NCI-H2171 treated with DMSO at 0.1 percent for 48 hours (cell line): ENCODE data around the gene TLCD2.
"Not testable (repeated sequence)": the region's sequence is repeated elsewhere in the genome, so short reads cannot be mapped to it uniquely, and the experiment has no call there.

Source experiments
- DNase-seq: peaks from one replicate; lab custom pipeline; 2025; lab: John Stamatoyannopoulos, UW

Gene TLCD2, protein sequence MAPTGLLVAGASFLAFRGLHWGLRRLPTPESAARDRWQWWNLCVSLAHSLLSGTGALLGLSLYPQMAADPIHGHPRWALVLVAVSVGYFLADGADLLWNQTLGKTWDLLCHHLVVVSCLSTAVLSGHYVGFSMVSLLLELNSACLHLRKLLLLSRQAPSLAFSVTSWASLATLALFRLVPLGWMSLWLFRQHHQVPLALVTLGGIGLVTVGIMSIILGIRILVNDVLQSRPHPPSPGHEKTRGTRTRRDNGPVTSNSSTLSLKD

DNA sequence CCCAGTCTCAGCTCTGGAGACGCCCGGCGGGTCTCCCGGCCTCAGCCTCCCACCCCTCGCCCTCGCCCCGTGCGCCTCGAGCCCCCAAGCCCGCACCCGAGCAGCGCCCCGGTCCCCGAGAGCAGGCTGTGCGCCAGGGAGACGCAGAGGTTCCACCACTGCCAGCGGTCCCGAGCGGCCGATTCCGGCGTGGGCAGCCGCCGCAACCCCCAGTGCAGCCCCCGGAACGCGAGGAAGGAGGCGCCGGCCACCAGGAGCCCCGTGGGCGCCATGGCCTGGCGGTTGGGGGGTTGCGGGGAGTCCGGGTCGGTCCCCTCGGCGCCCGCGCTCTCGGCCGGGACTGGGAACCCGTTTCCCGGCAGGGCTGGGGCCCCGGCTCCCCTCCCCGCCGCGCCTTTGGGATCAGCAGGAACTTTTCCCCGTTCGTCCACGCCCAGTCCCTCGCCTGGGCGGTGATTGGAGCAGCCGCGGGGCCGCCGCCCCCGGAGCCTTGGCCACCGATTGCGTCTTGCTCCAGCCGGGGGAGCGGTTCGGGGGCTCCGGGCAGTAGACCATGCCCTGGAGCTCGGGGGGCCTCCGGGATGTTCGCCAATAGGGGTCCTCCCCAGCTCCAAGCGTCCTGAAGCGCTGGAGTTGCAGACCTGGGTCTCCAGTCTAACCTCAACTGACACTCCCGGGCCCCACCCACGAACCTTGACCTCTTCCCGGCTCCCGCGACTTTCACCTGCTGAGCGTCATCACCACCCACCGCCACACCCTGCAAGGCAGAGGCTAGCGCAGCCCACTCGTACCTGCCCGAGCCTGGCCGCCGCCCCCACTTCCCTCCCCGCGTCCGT lies at the start of gene TLCD2:
TSS of gene TLCD2 (minus strand) at position 407 of the 836 bp plus-strand sequence. CDS start at position 272, 135 bp downstream.
- peak; percentile 23 for DNase-seq

DNA sequence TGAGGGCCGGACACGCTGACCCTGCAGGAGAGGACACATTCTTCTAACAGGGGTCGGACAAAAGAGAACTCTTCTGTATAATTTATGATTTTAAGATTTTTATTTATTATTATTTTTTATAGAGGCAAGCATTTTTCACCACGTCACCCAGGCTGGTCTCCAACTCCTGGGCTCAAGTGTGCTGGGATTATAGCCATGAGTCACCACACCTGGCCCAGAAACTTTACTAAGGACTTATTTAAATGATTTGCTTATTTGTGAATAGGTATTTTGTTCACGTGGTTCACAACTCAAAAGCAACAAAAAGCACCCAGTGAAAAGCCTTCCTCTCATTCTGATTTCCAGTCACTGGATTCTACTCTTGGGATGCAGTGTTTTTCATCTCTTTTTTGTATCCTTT lies 49.4 kb upstream of the TLCD2 start:
- no peak for DNase-seq

DNA sequence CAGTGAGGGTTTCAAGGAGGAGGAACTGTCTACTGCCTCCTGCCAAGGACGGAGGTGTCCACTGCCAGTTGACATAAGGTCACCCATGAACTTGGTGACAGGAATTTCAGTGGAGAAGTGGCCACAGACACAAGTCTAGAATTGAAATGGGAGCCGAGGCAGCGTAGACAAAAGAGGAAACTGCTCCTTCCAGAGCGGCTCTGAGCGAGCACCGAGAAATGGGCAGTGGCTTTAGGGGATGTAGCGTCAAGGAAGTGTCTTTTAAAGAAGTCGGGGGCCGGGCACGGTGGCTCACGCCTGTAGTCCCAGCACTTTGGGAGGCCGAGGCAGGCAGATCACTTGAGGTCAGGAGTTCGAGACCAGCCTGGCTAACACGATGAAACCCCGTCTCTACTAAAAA lies 48.6 kb upstream of the TLCD2 start:
- DNase-seq = no peak

DNA sequence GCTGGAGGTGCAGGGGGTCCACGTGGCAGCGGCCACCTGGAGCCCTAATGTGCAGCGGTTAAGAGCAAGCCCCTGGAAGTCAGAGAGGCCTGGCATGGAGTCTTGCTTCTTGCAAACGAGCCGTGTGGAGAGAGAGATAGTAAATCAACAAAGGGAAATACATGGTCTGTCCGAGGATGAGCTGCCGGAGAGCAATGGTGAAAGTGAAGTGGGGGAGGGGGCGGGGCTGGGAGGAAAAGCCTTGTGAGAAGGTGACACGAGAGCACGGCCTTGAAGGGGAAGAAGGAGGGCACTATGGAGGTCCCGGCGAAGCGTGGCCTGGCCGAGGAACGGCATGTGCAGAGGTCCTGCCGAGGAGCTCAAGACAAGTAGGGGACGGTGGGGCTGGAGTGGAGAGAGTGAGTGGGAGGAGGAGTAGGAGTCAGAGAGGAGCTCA lies 45.7 kb upstream of the TLCD2 start:
- DNase-seq = no peak

DNA sequence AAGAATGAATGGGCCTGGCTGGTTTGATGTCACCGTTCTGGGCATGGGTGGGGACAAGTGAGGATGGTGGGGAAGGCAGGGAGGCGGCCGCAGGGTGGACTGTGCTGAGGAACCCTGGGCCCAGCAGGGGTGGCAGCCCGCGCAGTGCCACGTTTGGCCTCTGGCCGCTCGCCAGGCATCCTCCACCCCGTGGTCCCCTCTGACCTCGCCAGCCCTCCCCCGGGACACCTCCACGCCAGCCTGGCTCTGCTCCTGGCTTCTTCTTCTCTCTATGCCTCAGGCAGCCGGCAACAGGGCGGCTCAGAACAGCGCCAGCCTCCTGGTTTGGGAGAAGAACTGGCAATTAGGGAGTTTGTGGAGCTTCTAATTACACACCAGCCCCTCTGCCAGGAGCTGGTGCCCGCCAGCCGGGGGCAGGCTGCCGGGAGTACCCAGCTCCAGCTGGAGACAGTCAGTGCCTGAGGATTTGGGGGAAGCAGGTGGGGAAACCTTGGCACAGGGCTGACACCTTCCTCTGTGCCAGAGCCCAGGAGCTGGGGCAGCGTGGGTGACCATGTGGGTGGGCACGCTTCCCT lies 45.2 kb upstream of the TLCD2 start:
- peak; percentile 75 for DNase-seq

DNA sequence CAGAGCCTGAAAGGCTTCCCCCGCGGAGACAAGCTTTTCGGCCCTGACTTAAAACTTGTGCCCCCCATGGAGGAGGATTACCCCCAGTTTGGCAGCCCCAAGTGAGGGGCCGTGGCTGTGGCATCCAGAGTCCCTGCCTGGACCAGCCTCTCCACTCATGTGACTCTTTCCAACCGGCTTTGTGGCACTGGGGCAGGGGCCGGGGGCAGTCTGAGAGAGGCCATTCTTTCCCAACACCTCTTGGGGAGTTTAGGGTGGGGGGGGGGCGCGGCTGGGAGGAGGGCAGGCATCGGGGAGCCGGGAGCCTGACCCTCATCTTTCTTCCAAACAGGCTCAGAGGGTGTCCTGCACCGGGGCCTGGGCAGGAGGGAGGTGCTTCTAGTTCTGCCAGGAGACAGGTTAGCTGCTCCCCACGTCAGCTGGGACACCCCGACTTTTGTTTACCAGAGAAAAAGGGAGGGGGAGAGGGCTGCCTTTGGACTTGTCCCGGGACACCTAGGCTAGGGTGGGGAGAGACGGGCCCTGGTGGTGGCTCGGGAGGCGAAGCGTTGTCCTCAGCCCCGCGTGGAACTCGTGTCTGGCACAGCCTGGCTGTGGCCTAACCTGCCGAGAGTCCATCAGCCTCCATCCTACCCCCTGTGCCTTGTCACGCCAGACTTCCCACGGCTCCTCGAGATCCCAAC lies 44.4 kb upstream of the TLCD2 start:
- DNase-seq = no peak

DNA sequence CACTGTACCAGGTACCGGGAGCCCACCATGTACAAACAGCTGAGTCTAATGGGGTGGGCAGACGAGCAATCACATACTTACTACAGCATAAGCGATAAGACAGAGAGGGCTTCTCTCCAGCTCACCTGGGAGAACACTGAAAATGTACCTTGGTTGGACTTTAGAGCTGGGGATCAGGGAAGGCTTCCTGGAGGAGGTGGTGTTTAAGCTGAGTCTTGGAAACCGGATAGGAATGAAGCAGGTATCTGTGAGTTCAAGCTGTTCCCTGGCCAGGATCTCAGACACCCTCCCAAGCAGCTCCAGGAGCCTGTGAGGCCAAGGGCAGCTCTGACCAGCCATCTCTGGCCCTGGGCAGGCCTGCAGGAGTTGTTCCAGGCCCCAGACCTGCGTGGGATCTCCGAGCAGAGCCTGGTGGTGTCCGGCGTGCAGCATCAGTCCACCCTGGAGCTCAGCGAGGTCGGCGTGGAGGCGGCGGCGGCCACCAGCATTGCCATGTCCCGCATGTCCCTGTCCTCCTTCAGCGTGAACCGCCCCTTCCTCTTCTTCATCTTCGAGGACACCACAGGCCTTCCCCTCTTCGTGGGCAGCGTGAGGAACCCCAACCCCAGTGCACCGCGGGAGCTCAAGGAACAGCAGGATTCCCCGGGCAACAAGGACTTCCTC lies 43.7 kb upstream of the TLCD2 start:
- no peak for DNase-seq

DNA sequence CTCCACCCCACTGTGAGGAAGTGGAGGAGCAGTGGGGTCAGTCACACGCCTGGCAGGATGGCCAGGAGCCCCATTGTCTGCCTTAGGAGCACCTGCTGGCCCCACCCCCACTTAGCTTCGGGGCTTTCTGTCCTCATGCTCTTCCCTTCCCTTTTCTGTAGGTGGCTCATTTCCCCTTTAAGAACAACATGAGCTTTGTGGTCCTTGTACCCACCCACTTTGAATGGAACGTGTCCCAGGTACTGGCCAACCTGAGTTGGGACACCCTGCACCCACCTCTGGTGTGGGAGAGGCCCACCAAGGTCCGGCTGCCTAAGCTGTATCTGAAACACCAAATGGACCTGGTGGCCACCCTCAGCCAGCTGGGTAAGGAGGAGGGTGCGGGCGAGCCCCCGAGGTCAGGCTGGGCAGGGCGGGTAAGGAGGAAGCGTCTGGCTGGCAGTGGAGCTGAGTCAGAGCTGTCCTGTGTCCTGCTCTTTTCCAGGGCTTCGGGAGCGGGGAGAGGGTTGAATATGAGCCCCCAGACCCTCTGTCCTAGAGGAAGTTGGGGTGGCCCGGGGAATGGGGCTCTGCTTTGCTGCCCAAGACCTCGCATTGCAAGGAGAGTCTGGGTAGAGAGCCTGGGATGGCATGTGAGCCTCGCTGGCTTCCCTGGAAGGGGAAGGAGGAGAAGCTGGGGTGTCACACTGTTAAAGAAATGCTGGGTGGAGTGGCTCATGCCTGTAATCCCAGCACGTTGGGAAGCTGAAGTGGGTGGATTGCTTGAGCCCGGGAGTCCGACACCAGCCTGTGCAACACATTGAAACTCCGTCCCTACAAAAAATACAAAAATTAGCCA lies 42.5 kb upstream of the TLCD2 start:
- no peak for DNase-seq

DNA sequence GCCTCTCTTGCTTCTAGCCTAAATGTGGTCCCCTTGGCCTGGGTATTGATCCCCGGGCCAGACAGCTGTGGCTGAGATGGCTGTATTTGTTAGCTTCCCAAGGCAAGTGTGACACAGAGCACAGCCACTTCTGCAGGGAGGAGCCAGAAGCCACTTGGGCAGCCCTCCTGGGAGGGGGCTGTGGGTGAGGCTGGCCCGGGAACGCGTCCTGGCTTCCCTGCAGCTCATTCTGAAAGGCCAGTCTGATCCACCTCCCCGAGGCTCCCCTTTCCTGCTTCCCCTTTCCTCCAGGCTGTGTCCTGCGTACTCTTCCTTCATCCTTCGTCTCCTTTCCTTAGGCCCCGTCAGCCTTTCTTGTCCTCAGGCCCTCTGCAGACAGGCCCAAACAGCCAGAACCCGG lies 40.5 kb upstream of the TLCD2 start:
- no peak for DNase-seq

DNA sequence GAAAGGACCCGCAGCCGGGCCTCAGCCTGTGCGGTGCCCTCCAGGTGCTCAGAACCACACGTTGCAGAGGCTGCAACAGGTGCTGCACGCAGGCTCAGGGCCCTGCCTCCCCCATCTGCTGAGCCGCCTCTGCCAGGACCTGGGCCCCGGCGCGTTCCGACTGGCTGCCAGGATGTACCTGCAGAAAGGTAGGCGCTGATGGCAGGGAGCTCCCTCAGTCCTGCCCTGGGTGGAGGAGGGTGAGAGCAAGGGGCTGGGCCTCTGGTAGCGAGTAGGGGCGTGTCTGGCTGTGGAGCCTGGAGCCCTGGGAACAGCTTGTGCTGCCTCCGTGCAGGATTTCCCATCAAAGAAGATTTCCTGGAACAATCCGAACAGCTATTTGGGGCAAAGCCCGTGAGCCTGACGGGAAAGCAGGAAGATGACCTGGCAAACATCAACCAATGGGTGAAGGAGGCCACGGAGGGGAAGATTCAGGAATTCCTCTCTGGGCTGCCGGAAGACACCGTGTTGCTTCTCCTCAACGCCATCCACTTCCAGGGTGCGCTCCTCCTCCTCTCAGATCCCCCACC lies 36.9 kb upstream of the TLCD2 start:
- peak; percentile 98 for DNase-seq

DNA sequence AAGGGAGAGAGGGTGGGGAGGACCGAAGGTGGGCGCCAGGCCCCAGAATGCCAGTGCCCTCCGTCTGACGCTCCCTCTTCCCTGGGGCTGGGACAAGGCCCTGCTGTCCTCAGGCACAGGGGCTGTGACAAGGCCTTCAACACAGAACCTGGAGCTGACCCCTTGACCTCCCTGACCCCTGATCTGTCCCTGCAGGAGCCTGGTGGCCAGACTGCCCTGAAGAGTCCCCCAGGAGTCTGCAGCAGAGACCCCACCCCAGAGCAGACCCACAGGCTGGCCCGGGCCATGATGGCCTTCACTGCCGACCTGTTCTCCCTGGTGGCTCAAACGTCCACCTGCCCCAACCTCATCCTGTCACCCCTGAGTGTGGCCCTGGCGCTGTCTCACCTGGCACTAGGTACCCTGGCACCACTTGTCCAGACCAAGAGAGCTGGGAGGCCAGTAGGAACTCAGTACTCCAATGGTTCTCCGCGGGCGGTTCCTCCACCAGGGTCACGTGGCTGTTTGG lies 35.4 kb upstream of the TLCD2 start:
- DNase-seq = no peak

DNA sequence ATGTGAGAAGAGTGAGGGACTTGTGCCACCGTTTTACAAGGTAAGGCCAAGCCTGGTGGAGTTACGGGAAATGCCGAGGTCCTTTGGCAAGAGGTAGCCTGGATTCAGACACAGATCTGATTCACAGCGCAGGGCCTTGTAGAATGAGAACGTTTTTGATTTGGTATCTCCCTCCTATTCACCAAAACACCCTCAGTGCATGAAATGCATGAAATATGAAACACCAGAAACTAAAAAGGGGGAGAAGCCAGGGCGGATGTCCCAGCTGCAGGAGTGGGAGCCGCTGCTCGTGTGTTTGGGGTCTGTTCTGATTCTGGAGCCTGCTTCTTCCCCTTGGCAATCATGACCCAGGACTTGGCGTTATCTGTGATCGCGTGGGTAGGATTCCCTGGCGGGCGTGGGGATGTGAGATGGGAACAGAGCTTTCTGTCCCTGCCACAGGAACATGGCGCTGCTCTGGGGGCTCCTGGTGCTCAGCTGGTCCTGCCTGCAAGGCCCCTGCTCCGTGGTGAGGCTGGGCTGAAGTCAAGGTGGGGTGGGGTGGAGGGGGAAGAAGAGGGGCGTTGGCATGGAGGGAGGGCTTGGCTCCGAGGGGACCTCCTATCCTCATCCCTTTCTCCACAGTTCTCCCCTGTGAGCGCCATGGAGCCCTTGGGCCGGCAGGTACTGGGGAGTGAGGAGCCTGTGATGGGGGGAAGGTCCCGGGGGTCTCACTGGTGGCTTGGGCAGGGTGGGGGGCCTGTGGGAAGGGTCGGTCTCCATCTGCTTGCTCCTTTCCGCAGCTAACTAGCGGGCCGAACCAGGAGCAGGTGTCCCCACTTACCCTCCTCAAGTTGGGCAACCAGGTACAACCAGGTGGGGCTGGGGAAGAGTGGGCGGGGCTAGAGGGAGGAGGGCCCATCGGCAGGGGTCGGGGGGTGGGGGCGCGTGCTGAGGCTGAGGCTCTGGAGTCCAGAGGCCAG lies 34.7 kb upstream of the TLCD2 start:
- DNase-seq = no peak

DNA sequence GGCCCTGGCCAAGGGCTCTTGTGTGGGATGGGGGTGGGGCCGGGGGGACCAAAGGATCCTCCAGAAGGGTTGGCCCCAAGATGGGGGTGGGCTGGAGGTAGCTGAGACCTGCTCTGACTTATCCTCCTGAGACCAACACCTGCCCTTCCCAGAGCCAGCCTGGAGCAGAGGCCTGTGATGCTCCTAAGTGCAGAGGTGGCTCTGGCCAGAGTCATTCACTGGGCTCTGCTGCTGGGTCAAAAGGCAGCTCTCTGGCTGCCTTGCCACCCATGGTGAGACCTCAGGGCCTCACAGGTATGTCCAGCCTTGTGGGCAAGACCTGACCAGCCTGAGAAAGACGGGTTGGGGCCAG lies 32.9 kb upstream of the TLCD2 start:
- no peak for DNase-seq

DNA sequence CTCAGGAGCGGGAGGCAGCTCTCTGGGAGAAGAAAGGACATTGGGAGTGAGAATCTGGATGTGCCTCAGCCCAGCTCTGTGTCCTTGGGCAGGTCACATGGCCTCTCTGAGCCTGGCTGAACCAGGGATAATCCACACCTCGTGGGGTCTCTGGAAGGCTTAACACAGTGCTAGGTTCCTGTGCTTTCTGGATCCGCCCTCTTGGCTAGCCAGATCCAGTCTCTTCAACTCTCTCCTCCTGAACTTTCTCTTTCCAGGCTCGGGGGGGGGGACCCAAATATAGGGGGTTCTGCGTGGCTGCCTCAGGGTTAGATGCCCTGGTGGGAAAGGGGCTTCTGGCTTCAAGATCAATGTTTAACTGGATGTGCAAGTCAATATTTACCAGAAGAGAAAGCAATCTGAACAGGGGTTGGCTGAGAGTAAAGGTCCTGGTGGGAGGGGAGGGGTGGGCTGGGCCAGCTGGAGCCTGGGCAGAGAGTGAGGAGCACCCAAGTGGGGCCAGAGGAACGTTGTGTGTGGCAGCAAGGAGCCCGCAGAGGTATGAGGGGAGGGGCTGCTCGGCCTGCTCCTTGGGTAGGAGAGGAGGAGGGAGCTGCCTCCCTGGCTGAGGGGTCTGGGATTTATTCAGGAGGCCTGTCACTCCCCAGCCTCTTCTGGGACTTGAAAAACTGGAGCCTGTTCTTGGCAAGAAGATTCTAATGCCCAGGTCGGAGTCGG lies 32.4 kb upstream of the TLCD2 start, which contains the start of gene SERPINF2:
TSS of gene SERPINF2 (plus strand) at position 501 of the 717 bp plus-strand sequence. CDS start 2,125 bp downstream, outside the sequence.
- DNase-seq = no peak

DNA sequence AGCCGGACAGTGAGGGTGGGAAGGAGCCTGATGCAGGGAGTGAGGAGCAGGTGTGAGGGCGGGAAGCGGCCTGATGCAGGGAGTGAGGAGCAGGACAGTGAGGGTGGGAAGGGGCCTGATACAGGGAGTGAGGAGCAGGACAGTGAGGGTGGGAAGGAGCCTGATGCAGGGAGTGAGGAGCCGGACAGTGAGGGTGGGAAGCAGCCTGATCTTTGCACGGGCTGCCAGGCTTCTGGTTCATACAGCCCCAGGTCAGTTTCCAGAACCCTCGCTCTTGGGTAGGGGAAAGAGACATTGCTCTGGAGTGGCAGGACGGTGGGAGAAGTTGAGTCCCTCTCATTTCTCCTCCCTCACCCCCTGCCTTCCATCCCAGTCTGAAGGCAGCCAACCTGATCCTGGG lies 31.7 kb upstream of the TLCD2 start:
- not testable (repeated sequence) for DNase-seq

DNA sequence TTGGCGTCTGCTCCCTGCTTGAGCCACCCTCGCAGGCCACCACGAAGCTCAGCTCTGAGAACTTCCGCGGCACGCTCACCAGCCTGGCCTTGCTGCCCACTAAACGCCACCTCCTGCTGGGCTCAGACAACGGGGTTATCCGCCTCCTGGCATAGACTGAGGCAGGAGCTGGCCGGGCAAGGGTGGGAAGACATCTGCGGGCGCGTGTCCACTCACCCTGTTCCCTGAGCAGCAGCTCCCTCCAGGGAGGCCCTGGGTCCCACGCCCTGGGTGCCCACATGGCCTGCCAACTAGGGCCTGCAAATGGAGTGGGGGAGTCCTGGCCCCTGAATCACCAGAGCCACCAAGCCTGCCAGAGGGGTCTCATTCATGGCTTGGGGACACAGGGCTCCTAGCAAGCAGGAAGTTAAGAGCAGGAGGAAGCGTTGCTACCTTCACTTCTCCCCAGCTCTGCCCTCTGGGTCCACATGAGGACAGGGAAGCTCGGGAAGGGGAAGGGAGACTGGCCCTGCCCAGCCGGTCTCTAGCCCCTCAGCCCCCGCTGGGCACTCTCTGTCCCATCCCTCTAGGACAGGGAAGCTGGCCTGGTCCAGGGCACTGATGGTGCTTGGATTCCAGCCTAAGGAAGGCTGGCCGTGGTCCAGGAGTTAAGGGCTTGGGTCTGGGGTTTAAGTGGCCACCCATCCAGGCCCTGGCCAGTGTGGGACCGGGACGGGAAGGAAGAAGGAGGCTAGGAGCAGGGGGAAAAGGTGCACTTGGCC lies 27.5 kb upstream of the TLCD2 start:
- no peak for DNase-seq

DNA sequence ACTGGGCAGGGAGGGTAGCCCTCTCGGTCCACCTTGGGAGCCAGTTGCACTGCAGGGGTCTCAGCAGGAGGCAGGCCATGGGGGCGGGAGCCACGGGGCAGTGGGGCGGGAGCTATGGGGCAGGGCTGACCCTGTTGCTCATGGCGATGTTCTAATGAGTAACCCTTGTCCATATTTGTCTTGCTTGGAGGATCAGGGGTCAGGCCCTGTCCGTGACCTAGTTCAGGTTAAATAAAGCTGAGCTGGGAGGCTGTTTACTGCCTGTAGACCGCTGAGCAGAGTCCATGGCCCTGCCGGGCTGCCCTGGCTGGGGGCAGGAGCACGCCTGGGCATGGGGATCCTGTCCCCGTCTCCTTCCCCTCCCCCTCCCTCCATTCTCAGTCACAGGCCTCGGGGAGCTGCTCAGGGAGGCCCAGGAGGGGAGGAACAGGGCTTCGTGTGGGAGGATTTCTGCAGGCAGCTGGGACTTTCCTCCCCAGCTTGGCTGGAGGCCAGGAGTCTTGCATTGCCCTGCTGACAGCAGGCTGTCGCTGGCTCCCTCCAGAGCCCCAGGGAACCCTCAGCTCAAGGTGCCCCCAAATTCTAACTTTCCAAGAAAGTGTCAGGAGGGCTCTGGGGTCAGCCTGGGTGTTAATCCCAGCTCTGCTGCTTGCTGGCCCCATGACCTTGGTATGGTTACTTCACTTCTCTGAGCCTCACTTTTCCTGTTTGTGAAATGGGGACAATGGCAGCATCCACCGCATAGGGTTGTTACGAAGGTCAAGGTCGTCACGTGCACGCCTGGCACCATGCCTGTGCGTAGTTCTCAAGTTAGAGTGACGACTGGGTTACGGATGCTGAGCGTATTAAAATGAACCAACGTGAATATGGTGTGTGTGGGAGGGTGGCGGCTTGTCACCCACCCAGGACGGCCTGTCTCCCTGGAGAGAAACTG lies 26.4 kb upstream of the TLCD2 start:
- peak; percentile 92 for DNase-seq
